HG03060 (cell line): Measurements from ENCODE around the gene EEA1.

Source experiments
- ATAC-seq: cut with Tn5 transposase; IDR thresholded peaks from one replicate; pipeline ENCODE4 v1.9.1; 2021; ENCODE audit warnings: low read depth, moderate number of reproducible peaks; ENCODE audit not compliant: unreplicated experiment

The EEA1 gene

GRCh38 chr12:92898755-92899154, 30.3 kb downstream of the EEA1 start:
- ATAC-seq: no peak

GRCh38 chr12:92897844-92898243, 31.3 kb downstream of the EEA1 start:
- no peak for ATAC-seq

GRCh38 chr12:92890601-92891106, 38.4 kb downstream of the EEA1 start:
- ATAC-seq: no peak

DNA sequence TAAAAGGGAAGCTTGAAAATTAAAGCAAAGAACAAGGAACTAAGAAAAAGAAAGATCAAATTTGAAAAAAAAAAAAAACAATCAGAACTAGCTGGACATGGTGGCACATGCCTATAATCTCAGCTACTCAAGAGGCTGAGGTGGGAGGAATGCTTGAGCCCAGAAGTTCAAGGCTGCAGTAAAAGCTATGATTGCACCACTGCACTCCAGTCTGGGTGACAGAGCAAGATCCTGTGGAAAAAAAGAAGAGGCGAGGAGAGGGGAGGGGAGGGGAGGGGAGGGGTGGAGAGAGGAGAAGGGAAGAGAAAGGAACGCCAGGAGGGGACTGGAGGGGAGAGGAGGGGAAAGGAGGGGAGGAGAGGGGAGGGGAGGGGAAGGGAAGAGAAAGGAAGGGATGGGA, 43.0 kb downstream of the EEA1 start:
- no peak for ATAC-seq

DNA sequence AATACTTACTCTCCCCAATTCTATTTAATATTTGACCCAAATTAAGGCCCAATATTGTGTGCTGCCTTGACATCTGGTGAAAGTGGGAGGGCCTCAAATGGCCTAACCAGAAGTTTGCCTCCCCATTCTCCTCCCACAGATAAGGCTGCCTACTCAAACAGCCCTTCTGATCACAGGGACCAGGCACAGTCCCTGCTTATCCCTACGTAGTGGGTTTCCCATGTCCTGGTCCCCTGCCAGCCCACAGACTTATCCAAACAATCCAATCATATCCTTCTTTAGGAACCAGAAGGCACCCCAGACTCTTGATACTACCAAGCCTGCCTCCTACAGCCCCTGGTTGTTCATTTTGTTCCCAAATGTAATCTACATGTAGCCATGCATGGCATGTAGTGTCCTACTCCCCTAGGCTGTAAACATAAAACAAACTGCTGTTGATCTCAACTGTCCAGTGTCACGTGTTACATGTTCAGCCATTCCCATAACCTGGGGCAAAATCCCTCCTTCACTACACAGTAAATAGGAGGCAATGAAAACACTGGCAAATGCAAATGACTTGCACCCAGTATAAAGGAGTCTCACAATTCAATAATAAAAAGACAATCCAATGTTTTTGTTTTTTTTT, 49.3 kb downstream of the EEA1 start:
- no peak for ATAC-seq

- no peak for ATAC-seq
These were observed 51.2 kb downstream of the EEA1 start for GRCh38 chr12:92877904-92878303.

DNA sequence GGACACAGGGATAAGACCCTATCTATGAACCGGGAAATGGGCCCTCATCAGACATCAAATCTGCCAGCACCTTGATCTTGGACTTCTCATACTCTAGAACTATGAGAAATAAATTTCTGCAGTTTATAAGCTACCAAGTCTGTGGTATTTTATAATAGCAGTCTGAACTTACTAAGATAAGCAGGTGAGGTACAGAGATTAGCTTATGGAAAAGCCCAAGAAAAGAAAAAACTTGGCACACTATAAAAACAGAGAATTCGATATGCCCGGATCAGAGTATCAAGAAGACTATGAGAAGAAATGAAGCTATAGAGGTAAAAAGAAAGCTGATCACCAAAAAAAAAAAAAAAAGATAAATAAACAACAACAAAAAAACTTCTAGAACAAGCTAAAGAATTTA, 52.6 kb downstream of the EEA1 start:
- ATAC-seq: no peak

GRCh38 chr12:92871116-92871515, 58.0 kb downstream of the EEA1 start:
- no peak for ATAC-seq

- no peak for ATAC-seq
These were observed 62.7 kb downstream of the EEA1 start for GRCh38 chr12:92866418-92866817.

DNA sequence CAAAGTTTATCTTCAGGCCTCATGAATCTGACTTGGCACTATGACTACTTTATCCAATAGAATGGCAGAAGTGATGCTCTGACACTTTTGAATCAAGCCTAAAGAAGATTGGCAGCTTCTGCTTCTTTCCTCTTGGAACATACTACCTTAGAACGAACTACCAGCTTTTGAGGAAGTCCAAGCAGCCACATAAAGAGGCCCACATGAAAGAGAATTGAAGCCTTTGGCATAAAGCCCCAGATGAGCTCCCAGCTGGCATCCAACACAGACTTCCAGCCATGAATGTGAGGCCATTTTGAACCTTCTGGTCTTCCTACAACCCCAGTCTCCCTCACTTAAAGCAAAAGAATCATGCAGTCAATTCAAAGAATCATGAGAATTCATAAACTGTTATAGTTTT, 65.8 kb downstream of the EEA1 start:
- ATAC-seq: no peak

GRCh38 chr12:92861381-92861780, 67.7 kb downstream of the EEA1 start:
- no peak for ATAC-seq

DNA sequence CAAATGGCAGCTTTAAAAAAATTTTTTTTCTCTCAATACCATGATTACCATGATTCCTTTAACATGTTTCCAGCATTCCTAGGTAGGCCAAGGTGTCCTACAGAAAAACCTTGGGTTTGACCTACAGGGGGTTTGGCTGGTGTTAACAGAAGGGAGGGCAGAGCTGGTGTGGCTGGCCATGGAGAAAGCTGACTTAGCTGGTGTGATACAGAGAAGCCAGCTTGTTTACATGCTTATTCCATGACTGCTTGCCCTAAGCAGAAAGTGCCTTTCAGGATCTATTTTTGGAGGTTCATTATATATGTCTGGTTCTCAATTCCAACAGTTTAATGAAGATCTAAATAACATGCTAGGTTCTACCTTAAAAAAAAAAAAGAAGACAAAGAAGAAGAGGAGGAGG, 68.6 kb downstream of the EEA1 start:
- no peak for ATAC-seq

DNA sequence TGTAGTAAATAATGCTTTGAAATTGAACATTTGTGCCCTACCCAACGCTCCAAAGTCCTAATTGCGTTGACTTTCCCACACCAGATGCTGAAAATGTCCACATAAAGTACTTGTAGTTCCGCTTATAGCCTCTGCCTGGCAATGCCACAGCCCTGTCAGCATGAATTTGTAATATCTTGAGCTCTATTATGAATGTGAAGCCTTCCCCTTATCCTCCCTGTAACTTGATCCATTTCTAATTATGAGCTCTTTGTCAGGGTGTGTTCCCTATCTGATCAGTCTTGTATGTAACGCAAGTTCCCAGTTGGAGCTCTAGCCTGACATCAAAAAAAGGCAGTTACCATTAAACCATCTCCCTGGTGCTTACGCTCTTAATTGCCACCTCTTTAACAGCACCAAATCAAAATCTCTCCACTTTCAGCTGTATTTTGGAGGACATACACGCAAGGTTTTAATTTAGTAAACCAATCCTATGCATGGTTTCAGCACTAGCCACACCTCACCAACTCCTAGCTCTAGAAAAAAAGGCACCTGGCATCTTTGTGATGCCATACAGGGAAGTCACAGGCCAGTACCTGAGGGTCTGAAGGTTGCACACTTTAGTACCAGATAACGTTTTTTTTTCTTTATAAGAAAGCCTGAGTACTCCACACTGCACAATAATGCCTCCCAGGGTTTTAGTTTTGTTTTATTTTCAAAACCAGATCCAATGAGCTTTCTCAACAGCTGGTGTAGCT, 69.3 kb downstream of the EEA1 start:
- ATAC-seq: no peak

DNA sequence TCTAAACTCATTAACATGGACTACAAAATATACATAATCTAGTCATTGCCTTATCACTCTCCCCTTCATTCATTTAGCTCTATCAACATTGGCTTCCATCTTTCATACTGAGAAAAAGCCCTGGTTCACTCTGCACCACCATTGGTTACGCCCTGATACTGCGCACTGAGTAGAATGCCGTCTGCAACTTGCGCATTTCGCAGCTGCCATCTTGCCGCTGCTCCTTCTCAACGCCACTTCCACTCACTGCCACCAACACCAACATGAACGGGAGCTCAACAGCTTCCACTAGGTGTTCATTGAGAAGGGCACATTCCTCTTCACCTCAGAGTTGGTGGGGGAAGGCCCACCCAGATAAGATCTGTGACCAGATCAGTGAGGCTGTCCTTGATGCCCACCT, 71.3 kb downstream of the EEA1 start:
- ATAC-seq: no peak

DNA sequence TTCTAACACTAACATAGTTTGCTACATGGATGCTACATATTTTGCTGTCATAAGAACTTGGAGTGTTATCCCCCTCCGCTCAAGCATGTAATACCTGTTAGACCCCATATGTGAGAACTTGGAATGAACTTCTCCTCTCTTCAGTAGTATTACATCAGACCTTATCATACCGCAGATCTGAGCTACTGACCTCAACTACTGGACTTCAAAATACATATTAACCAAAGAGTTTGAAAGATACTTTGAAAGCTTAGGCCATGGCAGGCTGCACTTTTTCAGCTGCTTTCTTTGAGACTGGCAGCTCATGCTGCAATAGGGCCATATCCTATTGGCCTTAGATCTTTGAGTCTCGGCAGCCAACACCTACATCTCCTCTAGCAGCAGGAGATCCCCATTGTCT, 74.8 kb downstream of the EEA1 start:
- ATAC-seq: no peak

- no peak for ATAC-seq
These were observed 80.4 kb downstream of the EEA1 start for GRCh38 chr12:92848740-92849139.

- ATAC-seq: no peak
These were observed 81.7 kb downstream of the EEA1 start for GRCh38 chr12:92847368-92847767.

DNA sequence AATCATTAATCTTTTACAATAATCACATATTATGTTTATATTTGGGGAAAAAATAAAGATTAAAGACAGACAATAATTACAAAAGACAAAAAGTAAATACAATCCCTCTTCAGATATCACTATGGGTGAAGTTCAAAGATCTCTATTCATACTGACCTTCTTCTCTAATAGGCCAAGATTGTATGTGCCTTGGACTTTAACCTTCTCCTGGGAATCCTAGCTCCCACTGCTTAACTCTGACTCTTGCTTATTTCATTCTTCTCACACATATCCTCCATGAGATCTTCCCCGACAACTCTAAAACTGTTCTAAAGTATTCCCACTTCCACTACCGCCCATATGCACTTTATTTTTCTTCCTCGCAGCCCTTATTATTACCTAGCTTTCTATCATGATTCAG, 83.8 kb downstream of the EEA1 start:
- ATAC-seq: no peak

DNA sequence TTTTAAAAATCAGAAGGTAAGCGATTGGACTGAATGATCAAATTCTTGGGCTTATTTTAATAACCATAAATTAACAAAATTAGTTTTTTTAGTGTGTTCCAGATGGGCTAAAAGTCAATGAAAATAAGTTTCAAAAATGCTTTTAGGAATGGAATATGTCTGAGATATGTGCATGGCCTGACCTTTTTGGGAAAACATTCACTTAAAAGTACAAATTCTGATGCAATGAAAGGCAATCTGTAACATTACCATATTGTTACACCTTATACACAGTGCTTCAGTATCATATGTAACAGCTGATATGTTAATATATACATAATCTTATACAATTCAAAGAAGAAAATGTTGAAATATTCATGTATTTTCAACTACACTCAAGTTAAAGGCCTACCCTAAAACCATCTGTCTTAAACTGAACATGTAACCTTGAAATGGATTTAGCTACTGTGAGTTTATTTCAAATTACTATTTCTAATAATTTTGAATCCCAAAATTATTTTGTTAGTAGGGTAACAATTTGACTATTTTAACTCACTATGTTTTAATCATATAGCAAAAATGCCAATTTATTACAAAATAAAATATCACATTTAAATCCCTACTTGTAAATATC, 84.8 kb downstream of the EEA1 start:
- no peak for ATAC-seq

DNA sequence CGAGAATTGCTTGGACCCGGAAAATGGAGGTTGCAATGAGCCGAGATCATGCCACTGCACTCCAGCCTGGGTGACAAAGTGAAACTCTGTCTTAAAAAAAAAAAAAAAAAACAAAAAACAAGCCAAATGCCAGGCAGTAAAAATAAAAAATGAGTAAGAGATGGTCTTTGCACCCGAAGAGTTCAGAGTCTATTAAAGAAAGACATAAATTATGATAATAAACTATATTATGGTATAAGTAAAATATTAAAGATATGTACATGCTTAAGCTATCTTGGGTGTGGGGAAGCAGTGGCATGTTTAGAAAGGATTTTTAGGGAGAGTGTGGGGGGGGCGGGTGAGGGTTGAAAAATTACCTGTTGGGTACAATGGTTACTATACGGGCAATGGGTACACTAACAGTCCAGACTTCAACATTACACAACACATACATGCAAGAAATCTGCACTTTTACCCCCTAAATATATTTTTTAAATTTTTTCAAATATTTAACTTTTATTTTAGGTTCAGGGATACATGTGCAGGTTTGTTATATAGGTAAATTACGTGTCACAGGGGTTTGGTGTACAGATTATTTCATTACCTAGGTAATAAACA, 99.3 kb downstream of the EEA1 start:
- ATAC-seq: no peak

DNA sequence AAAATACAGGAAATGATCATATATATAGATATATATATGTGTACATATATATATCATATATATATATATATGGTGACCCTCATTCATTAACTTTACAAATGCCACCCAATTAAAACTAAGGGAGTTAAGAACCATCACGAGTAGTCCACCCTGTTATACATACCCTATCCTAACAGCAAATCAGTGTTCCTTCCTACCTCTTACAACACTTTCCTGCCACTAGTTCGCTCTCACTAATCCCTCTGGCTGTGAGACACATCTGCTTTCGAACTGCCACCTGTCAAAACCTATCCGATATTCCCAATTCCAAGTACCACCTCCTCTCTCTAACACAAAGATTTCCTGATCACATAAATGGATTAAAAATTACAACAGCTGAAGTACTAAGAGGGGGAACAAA, 100.5 kb downstream of the EEA1 start:
- no peak for ATAC-seq
